Testis (tissue), 2 donors: ENCODE results near the gene PIAS4.
"Not testable (repeated sequence)": the region's sequence is repeated elsewhere in the genome, so short reads cannot be mapped to it uniquely, and the experiment has no call there.

Experiments
- CTCF ChIP-seq, 3 experiments: fragments of 450-650 bp in 2 of 3; fragments of 200-600 bp in 1 of 3; sonication (generic) in 1 of 3; IDR thresholded peaks; one replicate each; pipeline ENCODE4 v1.5.1; 2016 to 2019; ENCODE audit warnings: antibody characterized with exemption in 3 of 3, mild to moderate bottlenecking in 2 of 3, moderate library complexity in 1 of 3
- POLR2A ChIP-seq: fragments of 450-650 bp; IDR thresholded peaks from one replicate; pipeline ENCODE4 v1.6.1; 2017; ENCODE audit warnings: antibody characterized with exemption, mild to moderate bottlenecking, moderate library complexity

- not testable (repeated sequence) for TF ChIP-seq CTCF (IDR thresholded peaks at IDR 0.05); POLR2A
These were observed 8.7 kb upstream of the PIAS4 start for GRCh38 chr19:3998667-3999412.
